H9 (cell line): ENCODE data around the gene SDE2. TPM values are rescaled to one million over a fixed set of nuclear protein-coding genes. Genes with fewer than 3 reads are reported as not detected.
A peak's percentile ranks its signal among the peaks of the same experiment; 100 is the strongest.

Source experiments
- DNase-seq: peaks from one replicate; pipeline ENCODE4 v3.0.0-alpha.2; 2017
- H2AFZ ChIP-seq: one replicate; pipeline ENCODE4 v1.6.1; 2013; ENCODE audit warnings: mild to moderate bottlenecking, low read length, control low read depth, moderate library complexity
- H2AK5ac ChIP-seq: 2 replicates; pipeline ENCODE4 v1.6.1; 2013; ENCODE audit warnings: low read length, control low read depth, mixed read lengths; ENCODE audit not compliant: insufficient read length
- H2BK120ac ChIP-seq: one replicate; pipeline ENCODE4 v1.6.1; 2013; ENCODE audit warnings: low read depth, mild to moderate bottlenecking, low read length, control low read depth, inconsistent platforms; ENCODE audit not compliant: poor library complexity, severe bottlenecking
- H2BK12ac ChIP-seq: 2 replicates; pipeline ENCODE4 v1.6.1; 2013; ENCODE audit warnings: low read length, control low read depth, mixed read lengths, low read depth; ENCODE audit not compliant: insufficient read length
- H2BK15ac ChIP-seq: 2 replicates; pipeline ENCODE4 v1.6.1; 2013; ENCODE audit warnings: low read depth, low read length, control low read depth
- H2BK20ac ChIP-seq: one replicate; pipeline ENCODE4 v1.6.1; 2013; ENCODE audit warnings: low read depth, mild to moderate bottlenecking, low read length, control low read depth, inconsistent platforms; ENCODE audit not compliant: poor library complexity, severe bottlenecking
- H2BK5ac ChIP-seq: 2 replicates; pipeline ENCODE4 v1.6.1; 2013; ENCODE audit warnings: low read length, control low read depth, mixed read lengths; ENCODE audit not compliant: insufficient read length
- H3K14ac ChIP-seq: 2 replicates; pipeline ENCODE4 v1.6.1; 2013; ENCODE audit warnings: low read length, control low read depth; ENCODE audit not compliant: insufficient read depth
- H3K18ac ChIP-seq: 2 replicates; pipeline ENCODE4 v1.6.1; 2013; ENCODE audit warnings: low read depth, mild to moderate bottlenecking, mixed read lengths, low read length, control low read depth; ENCODE audit not compliant: insufficient read length
- H3K23ac ChIP-seq: 2 replicates; pipeline ENCODE4 v1.6.1; 2013; ENCODE audit warnings: low read length, control low read depth, mixed read lengths, low read depth; ENCODE audit not compliant: insufficient read length
- H3K23me2 ChIP-seq: 2 replicates; pipeline ENCODE4 v1.6.1; 2013; ENCODE audit warnings: low read depth, mild to moderate bottlenecking, mixed read lengths, low read length, control low read depth; ENCODE audit not compliant: insufficient read length, poor library complexity, severe bottlenecking
- H3K27ac ChIP-seq: 2 replicates; pipeline ENCODE4 v1.5.1; 2013; ENCODE audit warnings: low read length, control low read depth, mixed read lengths, low read depth; ENCODE audit not compliant: insufficient read length
- H3K27me3 ChIP-seq: 2 replicates; pipeline ENCODE4 v1.6.1; 2013; ENCODE audit warnings: low read length, control low read depth, inconsistent platforms; ENCODE audit not compliant: insufficient read depth
- H3K4ac ChIP-seq: 2 replicates; pipeline ENCODE4 v1.6.1; 2013; ENCODE audit warnings: low read depth, mild to moderate bottlenecking, control low read depth, inconsistent platforms, low read length, moderate library complexity
- H3K4me1 ChIP-seq: 2 replicates; pipeline ENCODE4 v1.6.1; 2013; ENCODE audit warnings: low read length, control low read depth, inconsistent platforms; ENCODE audit not compliant: insufficient read depth
- H3K4me2 ChIP-seq: 2 replicates; pipeline ENCODE4 v1.6.1; 2013; ENCODE audit warnings: low read length, control low read depth, mixed read lengths; ENCODE audit not compliant: insufficient read length, insufficient read depth
- H3K56ac ChIP-seq: 2 replicates; pipeline ENCODE4 v1.6.1; 2013; ENCODE audit warnings: low read depth, mild to moderate bottlenecking, mixed read lengths, low read length, control low read depth; ENCODE audit not compliant: insufficient read length
- H3K79me1 ChIP-seq: 2 replicates; pipeline ENCODE4 v1.6.1; 2013; ENCODE audit warnings: low read depth, mild to moderate bottlenecking, moderate library complexity, low read length, control low read depth, inconsistent platforms; ENCODE audit not compliant: insufficient read depth, poor library complexity, severe bottlenecking
- H3K79me2 ChIP-seq: 2 replicates; pipeline ENCODE4 v1.6.1; 2013; ENCODE audit warnings: low read length, control low read depth, inconsistent platforms; ENCODE audit not compliant: insufficient read depth
- H3K9ac ChIP-seq: 2 replicates; pipeline ENCODE4 v1.6.1; 2013; ENCODE audit warnings: low read length, control low read depth, mixed read lengths; ENCODE audit not compliant: insufficient read length; ENCODE audit errors: extremely low read depth
- H3K9me3 ChIP-seq: one replicate; pipeline ENCODE4 v1.6.1; 2013; ENCODE audit warnings: low read depth, low read length, inconsistent platforms; ENCODE audit not compliant: control insufficient read depth
- H3T11ph ChIP-seq: one replicate; pipeline ENCODE4 v1.6.1; 2013; ENCODE audit warnings: mild to moderate bottlenecking, low read length, control low read depth, inconsistent platforms
- H4K20me1 ChIP-seq: one replicate; pipeline ENCODE4 v1.6.1; 2013; ENCODE audit not compliant: control insufficient read depth, insufficient read length, insufficient read depth
- H4K5ac ChIP-seq: 2 replicates; pipeline ENCODE4 v1.6.1; 2013; ENCODE audit warnings: low read depth, mild to moderate bottlenecking, mixed read lengths, low read length, control low read depth; ENCODE audit not compliant: insufficient read length
- H4K8ac ChIP-seq: replicated peaks from 2 replicates; pipeline ENCODE4 v1.6.1; 2013; ENCODE audit warnings: low read length, control low read depth, mixed read lengths, low read depth; ENCODE audit not compliant: insufficient read length
- H4K91ac ChIP-seq: 2 replicates; pipeline ENCODE4 v1.6.1; 2013; ENCODE audit warnings: low read depth, mild to moderate bottlenecking, moderate library complexity, mixed read lengths, low read length, control low read depth; ENCODE audit not compliant: insufficient read length
- H3K27ac Mint-ChIP-seq, 3 experiments: 2 replicates in 2 of 3; 3 replicates in 1 of 3; pipeline ENCODE4 v1.8.0; 2020 to 2021; ENCODE audit warnings: mixed read lengths in 3 of 3, mild to moderate bottlenecking in 1 of 3, moderate library complexity in 1 of 3
- H3K27me3 Mint-ChIP-seq: 2 replicates; pipeline ENCODE4 v1.8.0; 2021; ENCODE audit warnings: low read depth, mild to moderate bottlenecking, moderate library complexity, mixed read lengths
- H3K36me3 Mint-ChIP-seq, 3 experiments: 2 replicates in 2 of 3; 3 replicates in 1 of 3; pipeline ENCODE4 v1.8.0; 2020 to 2021; ENCODE audit warnings: low read depth in 3 of 3, mixed read lengths in 3 of 3; ENCODE audit not compliant: insufficient read depth in 1 of 3
- H3K4me1 Mint-ChIP-seq, 2 experiments: 2 replicates each; pipeline ENCODE4 v1.8.0; 2020; ENCODE audit warnings: mixed read lengths in 2 of 2
- H3K4me3 Mint-ChIP-seq, 2 experiments: 2 replicates in 1 of 2; 3 replicates in 1 of 2; pipeline ENCODE4 v1.8.0; 2020 to 2021; ENCODE audit warnings: mild to moderate bottlenecking in 2 of 2, mixed read lengths in 2 of 2, moderate library complexity in 1 of 2
- H3K9me3 Mint-ChIP-seq, 2 experiments: 2 replicates in 1 of 2; 3 replicates in 1 of 2; pipeline ENCODE4 v1.8.0; 2020; ENCODE audit warnings: mild to moderate bottlenecking in 2 of 2, mixed read lengths in 2 of 2, moderate library complexity in 1 of 2
- CTCF ChIP-seq: fragments of 200-600 bp; sonication (generic); conservative IDR thresholded peaks from 3 replicates; pipeline ENCODE4 v1.8.0; 2021; ENCODE audit warnings: antibody characterized with exemption, mild to moderate bottlenecking
- WGBS: extraction: QIAGEN DNeasy Blood & Tissue Kit; methylation state at CpG from one replicate; pipeline ENCODE4 v1.1.7; 2013; ENCODE audit warnings: missing lambda C conversion rate, low lambda C conversion rate, mixed read lengths; ENCODE audit not compliant: insufficient read length; ENCODE audit errors: extremely low coverage; 5-methylcytosine and 5-hydroxymethylcytosine counted together
- total RNA-seq: library from RNA; stranded (reverse); gene quantifications from 2 replicates; pipeline ENCODE4 v1.2.1, GENCODE V29; 2021

The SDE2 gene
- total RNA-seq, 1 experiment from 2014 or later = 20.5 TPM

- H2BK12ac ChIP-seq = no peak overlapping the region
- peaks cover 6 to 19% (median 14%) of the 10 kb centered on the region in 3 experiments; a peak in 5 of 7 replicates for H3K36me3 Mint-ChIP-seq
- peak overlapping the region; percentile 100 for H3K27ac Mint-ChIP-seq
- H4K5ac ChIP-seq = no peak overlapping the region
- peaks cover 9% of the 10 kb centered on the region; the same call in 1 of the 2 replicates for H3K4me1 ChIP-seq
- H3K27me3 ChIP-seq = no peaks in the 10 kb centered on the region
- no peak overlapping the region for H4K91ac ChIP-seq
- peak overlapping the region; percentile 100 for H3K4me3 Mint-ChIP-seq
- peaks cover 12% of the 10 kb centered on the region for H3K23me2 ChIP-seq
- H3K4ac ChIP-seq = no peak overlapping the region
- no peaks in the 10 kb centered on the region; a peak in 1 of 5 replicates for H3K9me3 Mint-ChIP-seq
- peaks cover 25% of the 10 kb centered on the region; the same call in 1 of the 2 replicates for H3K79me2 ChIP-seq
- H3K9me3 ChIP-seq = no peaks in the 10 kb centered on the region
- H3K79me1 ChIP-seq = peaks cover 4% of the 10 kb centered on the region
- H3K56ac ChIP-seq = peak overlapping the region; percentile 20
- H3K27me3 Mint-ChIP-seq = no peaks in the 10 kb centered on the region; the same call in 1 of the 2 replicates
- no peaks in the 10 kb centered on the region for H4K20me1 ChIP-seq
- no CpG with 5 or more reads among the region's 19 CpGs for WGBS
- peak overlapping the region; percentile 100 for H3K4me2 ChIP-seq
- no peak overlapping the region for H3T11ph ChIP-seq
- no peak overlapping the region for H2BK120ac ChIP-seq
- no peak overlapping the region for H3K27ac ChIP-seq
- H2AFZ ChIP-seq = no peak overlapping the region
- peak overlapping the region; percentile 52 for H3K18ac ChIP-seq
- H4K8ac ChIP-seq = no peak overlapping the region
- H3K23ac ChIP-seq = no peak overlapping the region
- no peak overlapping the region for H2AK5ac ChIP-seq
- peak overlapping the region; percentile 94 for H3K9ac ChIP-seq
- H2BK5ac ChIP-seq = no peak overlapping the region
- H2BK20ac ChIP-seq = no peak overlapping the region
- H3K4me1 Mint-ChIP-seq = peaks cover 29 to 30% of the 10 kb centered on the region in 2 experiments
- H3K14ac ChIP-seq = no peak overlapping the region
- no peak overlapping the region for H2BK15ac ChIP-seq
- no peak for TF ChIP-seq CTCF
- DNase-seq = no peak
Observed at GRCh38 chr1:225998560-225999226, 450 bp downstream of the SDE2 start.
